Activated T-helper 17 cell treated with anti-CD3 and anti-CD28 coated beads, Interleukin-2, amount 50 U/mL, for 72 hours (primary cell): ENCODE results near the gene ISYNA1. TPM values are rescaled to one million over a fixed set of nuclear protein-coding genes. Genes with fewer than 3 reads are reported as not detected.

ENCODE experiments used
- ATAC-seq: fragments of 150-1000 bp; cut with Tn5 transposase; replicated peaks from 2 replicates; pipeline ENCODE4 v1.10.0; 2021; ENCODE audit warnings: mild to moderate bottlenecking, moderate library complexity
- H3K27ac Mint-ChIP-seq: one replicate; pipeline ENCODE4 v1.8.0; 2022; ENCODE audit warnings: mixed read lengths
- H3K27me3 Mint-ChIP-seq: one replicate; pipeline ENCODE4 v1.8.0; 2022; ENCODE audit warnings: mixed read lengths
- H3K36me3 Mint-ChIP-seq: one replicate; pipeline ENCODE4 v1.8.0; 2022; ENCODE audit warnings: low read depth, mild to moderate bottlenecking, mixed read lengths
- H3K4me1 Mint-ChIP-seq: one replicate; pipeline ENCODE4 v1.8.0; 2022; ENCODE audit warnings: mixed read lengths
- H3K4me3 Mint-ChIP-seq: one replicate; pipeline ENCODE4 v1.8.0; 2022; ENCODE audit warnings: mild to moderate bottlenecking, mixed read lengths
- H3K9me3 Mint-ChIP-seq: one replicate; pipeline ENCODE4 v1.8.0; 2022; ENCODE audit warnings: mixed read lengths
- total RNA-seq, 2 donors: library from RNA; stranded (reverse); gene quantifications; one replicate each; pipeline ENCODE4 v1.2.3, GENCODE V29; 2022

Gene ISYNA1
- total RNA-seq, 2 donors from 2014 or later: 15.9 to 22.0 TPM

GRCh38 chr19:18384775-18385174 lies 53.2 kb downstream of the ISYNA1 start:
- no peaks in the 10 kb centered on the region for H3K9me3 Mint-ChIP-seq
- no peaks in the 10 kb centered on the region for H3K4me1 Mint-ChIP-seq
- no peak for ATAC-seq
- H3K36me3 Mint-ChIP-seq: no peaks in the 10 kb centered on the region
- H3K27me3 Mint-ChIP-seq: peaks cover 14% of the 10 kb centered on the region
- H3K27ac Mint-ChIP-seq: no peak overlapping the region
- no peak overlapping the region for H3K4me3 Mint-ChIP-seq

Other genes starting within 250 kb of the ISYNA1 start
- gene MPV17L2, start 244.9 kb downstream of the ISYNA1 start, total RNA-seq: 10 to 100 TPM in 1 of 2 donors, 1 to 10 TPM in 1; 4.2 to 12.0 TPM
- gene RAB3A, start 234.1 kb downstream of the ISYNA1 start, total RNA-seq: 1 to 10 TPM; 7.2 to 9.5 TPM
- gene PDE4C, start 211.7 kb downstream of the ISYNA1 start, total RNA-seq: 1 to 10 TPM in 1 of 2 donors, under 1 TPM in 1; 0.95 to 1.4 TPM
- 1 to 10 TPM; 1.1 to 1.3 TPM for gene IQCN, start 163.7 kb downstream of the ISYNA1 start, total RNA-seq
- gene JUND, start 156.5 kb downstream of the ISYNA1 start, total RNA-seq: 100 to 1,000 TPM; 177 to 324 TPM
- gene LSM4, start 115.1 kb downstream of the ISYNA1 start, total RNA-seq: 100 to 1,000 TPM; 176 to 252 TPM
- 10 to 100 TPM; 38.9 to 46.0 TPM for gene PGPEP1, start 97.5 kb downstream of the ISYNA1 start, total RNA-seq
- gene GDF15, start 52.0 kb downstream of the ISYNA1 start, total RNA-seq: under 1 TPM; 0.45 to 0.50 TPM
- gene LRRC25, start 40.5 kb downstream of the ISYNA1 start, total RNA-seq: not detected
- gene SSBP4, start 18.7 kb downstream of the ISYNA1 start, total RNA-seq: 100 to 1,000 TPM in 1 of 2 donors, 10 to 100 TPM in 1; 73.8 to 169 TPM
- gene ELL, start 83.9 kb upstream of the ISYNA1 start, total RNA-seq: 10 to 100 TPM; 23.7 to 41.8 TPM
- 100 to 1,000 TPM; 222 to 320 TPM for gene FKBP8, start 105.4 kb upstream of the ISYNA1 start, total RNA-seq
- gene KXD1, start 119.7 kb upstream of the ISYNA1 start, total RNA-seq: 100 to 1,000 TPM; 116 to 118 TPM
- gene UBA52, start 133.7 kb upstream of the ISYNA1 start, total RNA-seq: 1,000 to 10,000 TPM; 1,569 to 1,681 TPM
- gene REX1BD, start 150.7 kb upstream of the ISYNA1 start, total RNA-seq: 10 to 100 TPM; 36.3 to 46.6 TPM
- not detected for gene CRLF1, start 168.7 kb upstream of the ISYNA1 start, total RNA-seq
- gene TMEM59L, start 174.7 kb upstream of the ISYNA1 start, total RNA-seq: under 1 TPM in 1 of 2 donors, not detected in 1; 0.48 TPM
- gene KLHL26, start 198.9 kb upstream of the ISYNA1 start, total RNA-seq: 10 to 100 TPM; 10.6 to 11.4 TPM
- gene CRTC1, start 245.5 kb upstream of the ISYNA1 start, total RNA-seq: 10 to 100 TPM in 1 of 2 donors, 1 to 10 TPM in 1; 7.8 to 13.6 TPM